Measurements from ENCODE around the gene POLA2. TPM values are rescaled to one million over a fixed set of nuclear protein-coding genes. Genes with fewer than 3 reads are reported as not detected.
A peak's percentile ranks its signal among the peaks of the same experiment; 100 is the strongest.
"Not testable (repeated sequence)": the region's sequence is repeated elsewhere in the genome, so short reads cannot be mapped to it uniquely, and the experiment has no call there.

POLA2 gene
- total RNA-seq, 2 donors from 2014 or later = 5.9 to 28.0 TPM

GRCh38 chr11:65329944-65330403 lies 68.2 kb downstream of the POLA2 start:
- Histone ChIP-seq H3K4me3 (no peak overlapping the region), H3K27me3 (no peaks in the 10 kb centered on the region), H3K9ac (ENCODE audit: low read depth in 2 of 2, low read length in 2 of 2) (no peak overlapping the region), H3K27ac (no peak overlapping the region), H3K36me3 (no peaks in the 10 kb centered on the region), H3K9me3 (no peaks in the 10 kb centered on the region), H3K4me1 (no peaks in the 10 kb centered on the region)
- peak; percentile 96 for DNase-seq
- intact Hi-C loops (cut with DNase I) = loop anchor here (2.0 to 10.0 kb wide), 2 partner anchors 53 to 125 kb away; no protein-coding TSS in a partner anchor
- peak; percentile 76 for TF ChIP-seq CTCF (IDR thresholded peaks at IDR 0.05)

DNA sequence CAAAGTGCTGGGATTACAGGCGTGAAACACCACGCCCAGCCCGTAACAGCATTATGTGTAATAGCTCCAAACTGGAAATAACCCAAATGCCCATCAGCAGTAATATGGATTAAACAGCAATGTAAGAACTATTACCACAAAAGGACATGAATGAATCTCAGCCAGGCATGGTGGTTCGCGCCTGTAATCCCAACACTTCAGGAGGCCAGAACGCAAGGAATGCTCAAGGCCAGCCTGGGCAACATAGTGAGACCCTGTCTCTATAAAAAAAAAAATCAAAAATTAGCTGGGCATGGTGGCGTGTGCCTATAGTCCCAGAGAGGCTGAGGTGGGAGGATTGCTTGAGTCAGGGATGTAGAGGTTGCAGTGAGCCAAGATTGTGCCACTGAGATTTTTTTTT lies 68.8 kb downstream of the POLA2 start:
- TF ChIP-seq CTCF (IDR thresholded peaks at IDR 0.05) = no peak
- Histone ChIP-seq H3K27ac (no peak overlapping the region), H3K27me3 (no peaks in the 10 kb centered on the region), H3K9me3 (no peaks in the 10 kb centered on the region), H3K4me1 (no peaks in the 10 kb centered on the region), H3K4me3 (no peak overlapping the region), H3K36me3 (no peaks in the 10 kb centered on the region), H3K9ac (ENCODE audit: low read depth in 2 of 2, low read length in 2 of 2) (no peak overlapping the region)
- DNase-seq = no peak
- intact Hi-C loops (cut with DNase I) = no loop called here

DNA sequence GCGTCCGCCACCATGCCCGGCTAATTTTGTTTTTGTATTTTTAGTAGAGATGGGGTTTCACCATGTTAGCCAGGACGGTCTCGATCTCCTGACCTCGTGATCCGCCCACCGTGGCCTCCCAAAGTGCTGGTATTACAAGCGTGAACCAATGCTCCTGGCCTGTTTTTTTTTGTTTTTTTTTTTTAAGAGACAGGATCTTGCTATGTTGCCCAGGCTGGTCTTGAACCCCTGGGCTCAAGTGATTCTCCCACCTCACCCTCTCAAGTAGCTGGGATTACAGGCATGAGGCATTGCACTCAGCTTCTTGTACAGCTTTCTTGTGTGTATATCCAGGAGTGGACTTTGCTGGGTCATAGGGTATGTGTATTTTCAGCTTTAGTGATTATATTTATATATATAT lies 70.8 kb downstream of the POLA2 start:
- H3K4me1 ChIP-seq; H3K9me3 ChIP-seq; H3K4me3 ChIP-seq; H3K9ac ChIP-seq (ENCODE audit: low read depth in 2 of 2, low read length in 2 of 2); H3K36me3 ChIP-seq; intact Hi-C loops (cut with DNase I); H3K27me3 ChIP-seq; H3K27ac ChIP-seq; DNase-seq: not testable (repeated sequence)

DNA sequence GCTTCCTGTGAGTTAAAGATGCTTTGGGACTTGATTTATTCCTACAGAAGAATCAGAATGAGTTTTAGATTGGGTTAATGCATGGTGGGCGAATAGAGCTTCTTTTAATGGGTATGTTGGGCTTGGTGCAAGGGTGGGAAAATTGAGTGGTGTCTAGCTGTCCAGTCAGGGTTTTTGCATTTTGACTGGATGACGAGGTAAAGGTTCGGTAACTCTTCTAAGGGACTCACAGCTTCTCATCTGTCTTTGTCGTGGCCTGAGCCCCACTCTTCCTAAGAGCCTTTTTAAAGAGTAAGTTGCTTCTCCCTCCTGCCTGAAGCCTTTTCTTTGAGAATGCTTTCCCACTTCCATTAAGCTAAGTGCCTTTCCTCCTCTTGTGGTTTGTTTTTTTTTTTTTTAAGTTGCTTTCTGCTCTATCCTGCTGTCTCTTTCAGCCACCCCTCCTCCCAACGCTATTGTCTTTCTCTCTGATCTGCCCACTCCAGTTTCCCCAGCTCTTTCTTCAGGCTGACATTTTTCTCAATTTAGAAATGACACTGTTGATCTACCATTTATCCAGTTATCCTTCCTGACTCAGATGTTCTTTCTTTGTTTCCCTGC lies 73.0 kb downstream of the POLA2 start:
- peak overlapping the region; percentile 87 to 92 for H3K9ac ChIP-seq (ENCODE audit: low read depth in 2 of 2, low read length in 2 of 2)
- H3K27ac ChIP-seq = peak overlapping the region; percentile 73
- no peak for DNase-seq

GRCh38 chr11:65338676-65339075 lies 76.9 kb downstream of the POLA2 start:
- H3K27ac ChIP-seq = no peak overlapping the region
- no peaks in the 10 kb centered on the region for H3K4me1 ChIP-seq
- H3K9ac ChIP-seq (ENCODE audit: low read depth in 2 of 2, low read length in 2 of 2) = no peak overlapping the region
- no peak for DNase-seq
- no peak overlapping the region for H3K4me3 ChIP-seq
- no peak for TF ChIP-seq CTCF (IDR thresholded peaks at IDR 0.05)
- H3K27me3 ChIP-seq = no peaks in the 10 kb centered on the region
- H3K9me3 ChIP-seq = no peaks in the 10 kb centered on the region
- H3K36me3 ChIP-seq = peaks cover 21% of the 10 kb centered on the region
- intact Hi-C loops (cut with DNase I) = no loop called here

More for the DNA sequence above, 73.0 kb downstream of the POLA2 start:
- peak overlapping the region; percentile 94 for H3K4me3 ChIP-seq
- H3K36me3 ChIP-seq = no peaks in the 10 kb centered on the region
- TF ChIP-seq CTCF (IDR thresholded peaks at IDR 0.05) = no peak
- H3K9me3 ChIP-seq = no peaks in the 10 kb centered on the region
- H3K27me3 ChIP-seq = no peaks in the 10 kb centered on the region
- no peaks in the 10 kb centered on the region for H3K4me1 ChIP-seq
- intact Hi-C loops (cut with DNase I) = no loop called here

DNA sequence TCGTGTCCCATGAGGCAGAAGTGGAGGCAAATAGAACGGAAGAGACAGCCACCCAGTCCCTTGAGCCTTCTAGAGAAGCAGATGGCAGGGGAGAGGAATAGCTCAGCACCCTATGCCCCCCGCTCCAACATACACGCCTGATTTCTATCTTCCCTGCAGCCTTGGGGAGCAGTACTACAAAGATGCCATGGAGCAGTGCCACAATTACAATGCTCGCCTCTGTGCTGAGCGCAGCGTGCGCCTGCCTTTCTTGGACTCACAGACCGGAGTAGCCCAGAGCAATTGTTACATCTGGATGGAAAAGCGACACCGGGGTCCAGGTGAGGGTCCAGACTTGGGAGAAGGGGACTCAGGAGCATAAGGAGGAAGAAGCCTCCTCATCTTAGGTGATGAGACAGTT lies 78.5 kb downstream of the POLA2 start:
- no peaks in the 10 kb centered on the region for H3K9me3 ChIP-seq
- no peak overlapping the region for H3K4me3 ChIP-seq
- H3K27ac ChIP-seq = no peak overlapping the region
- no peaks in the 10 kb centered on the region for H3K4me1 ChIP-seq
- intact Hi-C loops (cut with DNase I) = no loop called here
- TF ChIP-seq CTCF (IDR thresholded peaks at IDR 0.05) = no peak
- no peak for DNase-seq
- H3K9ac ChIP-seq (ENCODE audit: low read depth in 2 of 2, low read length in 2 of 2) = no peak overlapping the region
- H3K36me3 ChIP-seq = peaks cover 34% of the 10 kb centered on the region
- no peaks in the 10 kb centered on the region for H3K27me3 ChIP-seq
